Measurements from ENCODE around the gene RAB30.

GRCh38 chr11:82994604-82995230, 77.0 kb downstream of the RAB30 start:
- TF ChIP-seq CTCF (conservative IDR thresholded peaks at IDR 0.05) (no peak), ZFX (IDR thresholded peaks at IDR 0.05) (no peak)

Measured in C4-2B (cell line).